Peyer's patch (tissue), 4 donors: ENCODE data around the gene WDFY4. TPM values are rescaled to one million over a fixed set of nuclear protein-coding genes. Genes with fewer than 3 reads are reported as not detected.

Experiments used
- DNase-seq, 3 donors: peaks; one replicate each; pipeline ENCODE4 v3.0.0-alpha.2; 2017 to 2019
- H3K27ac ChIP-seq, 4 donors: fragments of 200-600 bp; sonication (generic); one replicate each; pipeline ENCODE4 v1.5.1; 2016 to 2019
- H3K27me3 ChIP-seq, 2 donors: fragments of 200-600 bp; sonication (generic); one replicate each; pipeline ENCODE4 v1.5.1; 2019
- H3K36me3 ChIP-seq, 3 donors: fragments of 200-600 bp; sonication (generic); one replicate each; pipeline ENCODE4 v1.5.1; 2016 to 2019
- H3K4me1 ChIP-seq, 4 donors: fragments of 200-600 bp; sonication (generic); one replicate each; pipeline ENCODE4 v1.5.1; 2016 to 2019
- H3K4me3 ChIP-seq, 4 donors: fragments of 200-600 bp; sonication (generic); 1 replicate in 3 of 4; 2 replicates in 1 of 4; pipeline ENCODE4 v1.5.1; 2016 to 2019; ENCODE audit warnings: mild to moderate bottlenecking in 1 of 4
- H3K9me3 ChIP-seq, 4 donors: fragments of 200-600 bp; sonication (generic); one replicate each; pipeline ENCODE4 v1.5.1; 2016 to 2019; ENCODE audit warnings: mild to moderate bottlenecking in 1 of 4
- POLR2A ChIP-seq, 2 donors: fragments of 450-650 bp; IDR thresholded peaks; one replicate each; pipeline ENCODE4 v1.5.1; 2017; ENCODE audit warnings: antibody characterized with exemption in 2 of 2, mild to moderate bottlenecking in 2 of 2, moderate library complexity in 2 of 2
- total RNA-seq, 4 donors: library from RNA; depleted of rRNA; stranded (reverse); fragments of >200 nt; gene quantifications; one replicate each; pipeline ENCODE4 v1.1.0, GENCODE V29; 2016
- TF ChIP-seq, protein P1 (sequence below), 6 experiments: fragments of 450-650 bp in 4 of 6; fragments of 200-600 bp in 2 of 6; sonication (generic) in 1 of 6; IDR thresholded peaks; one replicate each; pipeline ENCODE4 v1.5.1; 2017 to 2019; ENCODE audit warnings: antibody characterized with exemption in 6 of 6, mild to moderate bottlenecking in 3 of 6, moderate library complexity in 1 of 6

WDFY4 gene
- total RNA-seq, 4 donors from 2014 or later: 0.53 to 102 (median 4.6) TPM

DNA sequence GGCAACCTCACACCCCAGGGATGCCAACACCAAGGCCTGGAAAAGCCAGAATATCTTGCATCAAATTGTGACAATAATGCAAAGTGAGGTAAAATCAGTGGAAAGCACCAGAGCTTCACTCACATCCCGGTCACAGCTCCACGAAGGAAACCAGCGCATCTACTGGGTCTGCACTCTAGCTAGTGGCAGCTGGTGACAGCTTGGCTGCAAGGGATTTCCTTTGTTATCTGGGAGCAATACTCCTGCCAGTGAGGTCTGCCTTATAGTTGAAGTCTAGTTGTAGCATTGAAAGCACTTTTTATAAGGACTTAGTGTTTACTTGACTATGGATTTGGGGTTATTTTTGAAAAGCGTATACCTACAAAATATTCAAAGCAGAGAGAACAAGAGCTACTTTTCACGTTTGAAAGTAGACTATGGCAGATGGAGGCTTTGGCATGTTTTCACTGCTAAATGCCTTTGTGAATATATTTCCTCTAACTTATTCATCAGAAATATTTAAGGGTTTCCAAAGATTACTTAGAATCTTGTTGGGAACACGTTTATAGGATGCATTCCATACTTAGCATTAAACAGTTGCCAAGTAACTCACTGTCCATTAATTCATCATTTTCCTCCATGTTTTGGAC lies 26.1 kb downstream of the WDFY4 start:
- Histone ChIP-seq H3K4me3 (no peak overlapping the region), H3K27me3 (no peaks in the 10 kb centered on the region), H3K9me3 (peaks cover 0 to 6% (median 0%) of the 10 kb centered on the region in 4 donors), H3K4me1 (no peaks in the 10 kb centered on the region), H3K36me3 (no peaks in the 10 kb centered on the region), H3K27ac (no peak overlapping the region)
- TF ChIP-seq, protein P1, sequence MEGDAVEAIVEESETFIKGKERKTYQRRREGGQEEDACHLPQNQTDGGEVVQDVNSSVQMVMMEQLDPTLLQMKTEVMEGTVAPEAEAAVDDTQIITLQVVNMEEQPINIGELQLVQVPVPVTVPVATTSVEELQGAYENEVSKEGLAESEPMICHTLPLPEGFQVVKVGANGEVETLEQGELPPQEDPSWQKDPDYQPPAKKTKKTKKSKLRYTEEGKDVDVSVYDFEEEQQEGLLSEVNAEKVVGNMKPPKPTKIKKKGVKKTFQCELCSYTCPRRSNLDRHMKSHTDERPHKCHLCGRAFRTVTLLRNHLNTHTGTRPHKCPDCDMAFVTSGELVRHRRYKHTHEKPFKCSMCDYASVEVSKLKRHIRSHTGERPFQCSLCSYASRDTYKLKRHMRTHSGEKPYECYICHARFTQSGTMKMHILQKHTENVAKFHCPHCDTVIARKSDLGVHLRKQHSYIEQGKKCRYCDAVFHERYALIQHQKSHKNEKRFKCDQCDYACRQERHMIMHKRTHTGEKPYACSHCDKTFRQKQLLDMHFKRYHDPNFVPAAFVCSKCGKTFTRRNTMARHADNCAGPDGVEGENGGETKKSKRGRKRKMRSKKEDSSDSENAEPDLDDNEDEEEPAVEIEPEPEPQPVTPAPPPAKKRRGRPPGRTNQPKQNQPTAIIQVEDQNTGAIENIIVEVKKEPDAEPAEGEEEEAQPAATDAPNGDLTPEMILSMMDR (IDR thresholded peaks at IDR 0.05): no peak
- TF ChIP-seq POLR2A (IDR thresholded peaks at IDR 0.05): no peak
- no peak for DNase-seq

DNA sequence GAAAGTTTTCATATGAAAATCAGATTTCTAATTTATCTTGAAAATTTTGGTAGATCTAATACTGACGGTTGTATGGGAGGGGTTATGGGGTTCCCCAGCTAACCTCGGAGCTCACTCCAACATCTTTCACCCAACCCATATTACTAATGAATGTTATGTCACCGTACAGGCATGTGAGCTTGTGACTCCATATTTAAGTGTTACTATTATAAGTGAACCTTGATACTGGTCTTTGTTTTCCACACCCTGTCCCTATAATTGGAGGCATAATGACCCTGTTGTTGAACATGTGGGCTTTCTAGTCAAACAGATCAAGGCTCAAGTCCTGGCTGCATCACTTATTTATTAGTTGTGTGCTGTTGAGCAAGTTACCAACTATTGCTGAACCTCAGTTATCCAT lies 27.2 kb downstream of the WDFY4 start:
- H3K9me3 ChIP-seq: peaks cover 0 to 6% (median 0%) of the 10 kb centered on the region in 4 donors
- no peak for DNase-seq
- H3K4me1 ChIP-seq: no peaks in the 10 kb centered on the region
- H3K4me3 ChIP-seq: no peak overlapping the region
- H3K27me3 ChIP-seq: no peaks in the 10 kb centered on the region
- no peak for TF ChIP-seq POLR2A (IDR thresholded peaks at IDR 0.05)
- TF ChIP-seq, protein P1 (IDR thresholded peaks at IDR 0.05): no peak
- H3K36me3 ChIP-seq: no peaks in the 10 kb centered on the region
- H3K27ac ChIP-seq: no peak overlapping the region

DNA sequence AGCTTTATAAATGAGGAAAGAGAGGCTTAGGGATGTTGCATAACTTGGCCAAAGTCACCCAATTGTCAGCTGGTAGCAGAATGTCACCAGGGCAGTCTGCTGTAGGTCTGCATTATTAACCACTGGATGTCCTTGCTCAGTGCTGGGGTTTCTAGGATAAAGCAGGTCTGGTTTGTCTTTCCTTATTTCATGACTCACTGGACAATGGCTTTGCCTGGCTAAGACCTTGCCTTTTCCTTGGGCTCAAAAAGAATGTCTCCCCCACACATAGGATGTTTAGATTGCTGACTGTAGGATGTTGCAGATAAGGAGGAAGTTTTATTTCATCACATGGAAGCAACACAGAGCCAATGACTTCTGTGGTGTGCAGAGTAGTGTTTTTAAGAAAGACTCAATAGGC lies 29.4 kb downstream of the WDFY4 start:
- Histone ChIP-seq H3K36me3 (no peaks in the 10 kb centered on the region), H3K27me3 (no peaks in the 10 kb centered on the region), H3K4me1 (no peaks in the 10 kb centered on the region), H3K27ac (no peak overlapping the region), H3K4me3 (no peak overlapping the region), H3K9me3 (peaks cover 0 to 6% (median 0%) of the 10 kb centered on the region in 4 donors)
- TF ChIP-seq POLR2A (IDR thresholded peaks at IDR 0.05): no peak
- TF ChIP-seq, protein P1 (IDR thresholded peaks at IDR 0.05): no peak
- DNase-seq: no peak

DNA sequence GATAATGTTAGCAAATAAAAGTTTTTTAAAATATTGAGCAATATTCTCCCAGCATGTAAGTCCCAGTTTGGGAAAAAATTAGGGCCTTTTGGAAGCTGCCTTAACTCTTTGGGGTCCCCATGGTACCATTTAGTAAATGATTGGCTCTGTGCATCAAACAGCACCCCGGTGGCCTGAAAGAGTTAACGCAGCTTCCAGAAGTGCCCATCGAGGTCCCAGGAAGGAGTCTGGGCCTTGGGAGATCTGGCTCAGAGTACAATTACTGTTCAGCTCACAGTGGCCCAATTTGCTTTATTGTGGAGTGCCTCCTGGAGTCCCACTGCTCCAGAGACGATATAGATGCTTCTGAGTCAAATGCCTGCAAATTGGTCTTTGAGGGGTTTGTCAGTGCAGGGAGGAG lies 31.7 kb downstream of the WDFY4 start:
- H3K27me3 ChIP-seq: no peaks in the 10 kb centered on the region
- DNase-seq: no peak
- no peaks in the 10 kb centered on the region for H3K36me3 ChIP-seq
- H3K27ac ChIP-seq: no peak overlapping the region
- no peaks in the 10 kb centered on the region for H3K4me1 ChIP-seq
- peaks cover 0 to 6% (median 0%) of the 10 kb centered on the region in 4 donors for H3K9me3 ChIP-seq
- no peak for TF ChIP-seq POLR2A (IDR thresholded peaks at IDR 0.05)
- TF ChIP-seq, protein P1 (IDR thresholded peaks at IDR 0.05): no peak
- H3K4me3 ChIP-seq: no peak overlapping the region

DNA sequence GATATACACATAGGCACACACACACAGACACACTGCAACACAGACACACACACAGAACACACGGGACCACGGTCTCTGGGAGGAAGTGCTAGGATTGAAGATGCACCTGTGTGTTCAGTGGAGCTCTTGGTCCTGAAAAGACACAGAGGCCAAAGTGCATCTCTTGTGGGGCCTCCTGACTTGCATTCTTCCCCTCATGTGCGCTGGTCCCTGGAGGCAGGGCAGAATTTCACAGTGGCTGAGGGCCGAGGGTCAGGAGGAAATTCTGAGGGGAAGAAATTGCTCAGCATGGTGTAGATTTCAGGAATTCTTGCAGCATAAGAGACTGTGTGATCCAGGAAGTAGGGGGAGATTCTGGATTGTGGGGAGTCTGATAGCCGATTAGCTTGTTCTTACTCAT lies 35.9 kb downstream of the WDFY4 start:
- TF ChIP-seq, protein P1 (IDR thresholded peaks at IDR 0.05): no peak
- TF ChIP-seq POLR2A (IDR thresholded peaks at IDR 0.05): no peak
- Histone ChIP-seq H3K4me1 (no peaks in the 10 kb centered on the region), H3K36me3 (no peaks in the 10 kb centered on the region), H3K4me3 (no peak overlapping the region), H3K27me3 (no peaks in the 10 kb centered on the region), H3K9me3 (no peaks in the 10 kb centered on the region), H3K27ac (no peak overlapping the region)
- no peak for DNase-seq
